Gastrocnemius medialis (tissue), 4 donors: ENCODE measurements around the gene TLR9.

ENCODE experiments used
- POLR2A ChIP-seq, 2 donors: fragments of 450-650 bp; IDR thresholded peaks; one replicate each; pipeline ENCODE4 v1.6.1; 2017; ENCODE audit warnings: antibody characterized with exemption in 2 of 2, mild to moderate bottlenecking in 2 of 2, moderate library complexity in 2 of 2
- TF ChIP-seq, protein P1 (sequence below), 5 experiments: fragments of 450-650 bp in 3 of 5; fragments of 200-600 bp in 2 of 5; sonication (generic) in 2 of 5; IDR thresholded peaks in 4 of 5; conservative IDR thresholded peaks in 1 of 5; 1 replicate in 4 of 5; 2 replicates in 1 of 5; pipeline ENCODE4 v1.5.1; 2016 to 2019; ENCODE audit warnings: antibody characterized with exemption in 5 of 5, mild to moderate bottlenecking in 3 of 5, moderate library complexity in 3 of 5

DNA sequence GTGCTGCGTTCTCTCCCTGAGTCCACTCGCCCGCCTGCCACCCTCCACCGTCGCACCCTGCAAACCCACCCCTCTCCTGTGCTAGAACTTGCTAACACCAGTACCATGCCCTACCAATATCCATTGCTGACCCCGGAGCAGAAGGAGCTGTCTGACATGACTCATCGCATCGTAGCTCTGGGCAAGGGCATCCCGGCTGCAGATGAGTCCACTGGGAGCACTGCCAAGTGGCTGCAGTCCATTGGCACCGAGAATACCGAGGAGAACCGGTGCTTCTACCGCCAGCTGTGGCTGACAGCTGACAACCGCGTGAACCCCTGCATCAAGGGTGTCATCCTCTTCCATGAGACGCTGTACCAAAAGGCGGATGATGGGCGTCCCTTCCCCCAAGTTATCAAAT lies 32.4 kb downstream of the TLR9 start:
- TF ChIP-seq, protein P1, sequence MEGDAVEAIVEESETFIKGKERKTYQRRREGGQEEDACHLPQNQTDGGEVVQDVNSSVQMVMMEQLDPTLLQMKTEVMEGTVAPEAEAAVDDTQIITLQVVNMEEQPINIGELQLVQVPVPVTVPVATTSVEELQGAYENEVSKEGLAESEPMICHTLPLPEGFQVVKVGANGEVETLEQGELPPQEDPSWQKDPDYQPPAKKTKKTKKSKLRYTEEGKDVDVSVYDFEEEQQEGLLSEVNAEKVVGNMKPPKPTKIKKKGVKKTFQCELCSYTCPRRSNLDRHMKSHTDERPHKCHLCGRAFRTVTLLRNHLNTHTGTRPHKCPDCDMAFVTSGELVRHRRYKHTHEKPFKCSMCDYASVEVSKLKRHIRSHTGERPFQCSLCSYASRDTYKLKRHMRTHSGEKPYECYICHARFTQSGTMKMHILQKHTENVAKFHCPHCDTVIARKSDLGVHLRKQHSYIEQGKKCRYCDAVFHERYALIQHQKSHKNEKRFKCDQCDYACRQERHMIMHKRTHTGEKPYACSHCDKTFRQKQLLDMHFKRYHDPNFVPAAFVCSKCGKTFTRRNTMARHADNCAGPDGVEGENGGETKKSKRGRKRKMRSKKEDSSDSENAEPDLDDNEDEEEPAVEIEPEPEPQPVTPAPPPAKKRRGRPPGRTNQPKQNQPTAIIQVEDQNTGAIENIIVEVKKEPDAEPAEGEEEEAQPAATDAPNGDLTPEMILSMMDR (IDR thresholded peaks at IDR 0.05 in 4 of 5, conservative IDR thresholded peaks at IDR 0.05 in 1 of 5), result no peak
- no peak for TF ChIP-seq POLR2A (IDR thresholded peaks at IDR 0.05)
